K562 (cell line): ENCODE measurements around the gene IL27RA. TPM values are rescaled to one million over a fixed set of nuclear protein-coding genes. Genes with fewer than 3 reads are reported as not detected.
"Not testable (repeated sequence)": the region's sequence is repeated elsewhere in the genome, so short reads cannot be mapped to it uniquely, and the experiment has no call there.

Experiments used
- ARID1B ChIP-seq: fragments of 450-650 bp; IDR thresholded peaks from 2 replicates; pipeline ENCODE4 v1.6.1; 2016; ENCODE audit warnings: antibody characterized with exemption, mild to moderate bottlenecking, inconsistent platforms
- CC2D1A ChIP-seq: fragments of 450-650 bp; IDR thresholded peaks from 2 replicates; pipeline ENCODE4 v1.6.1; 2017; ENCODE audit warnings: mild to moderate bottlenecking
- HLTF ChIP-seq: fragments of 450-650 bp; IDR thresholded peaks from 2 replicates; pipeline ENCODE4 v1.6.1; 2016
- MTA2 ChIP-seq: fragments of 450-650 bp; IDR thresholded peaks from 2 replicates; pipeline ENCODE4 v1.6.1; 2016; ENCODE audit warnings: low read depth
- NRF1 ChIP-seq, 2 experiments: fragments of 450-650 bp; IDR thresholded peaks in 1 of 2; conservative IDR thresholded peaks in 1 of 2; 2 replicates each; pipeline ENCODE4 v1.6.1; 2014; ENCODE audit warnings: mild to moderate bottlenecking in 2 of 2
- SMARCA4 ChIP-seq: fragments of 450-650 bp; IDR thresholded peaks from 2 replicates; pipeline ENCODE4 v1.6.1; 2016
- SOX6 ChIP-seq: fragments of 450-650 bp; IDR thresholded peaks from 2 replicates; pipeline ENCODE4 v1.6.1; 2014; ENCODE audit warnings: mild to moderate bottlenecking
- TFAP4 ChIP-seq: sonication (generic); formaldehyde crosslinking; IDR thresholded peaks from 2 replicates; pipeline ENCODE4 v1.8.0; 2022; ENCODE audit warnings: missing genetic modification reagents, mild to moderate bottlenecking, moderate library complexity, borderline replicate concordance
- ZZZ3 ChIP-seq: fragments of 450-650 bp; IDR thresholded peaks from 2 replicates; pipeline ENCODE4 v1.6.1; 2016; ENCODE audit warnings: antibody characterized with exemption, mild to moderate bottlenecking, moderate library complexity
- polyA plus RNA-seq, 8 experiments: library from polyadenylated mRNA; depleted of rRNA in 4 of 8; stranded (reverse) in 5 of 8; unstranded in 3 of 8; fragments of >200 nt; fragmentation: Nextera tagmentation in 2 of 8; fragmentation: Illumina TruSeq in 1 of 8; extraction: Ambion mirVana in 2 of 8; extraction: Trizol in 1 of 8; gene quantifications; 2 replicates each; pipeline versions ENCODE4 v1.2.1 to v1.2.3, GENCODE V29; 2011 to 2014; ENCODE audit warnings: inconsistent platforms in 1 of 8, missing spikeins in 1 of 8
- total RNA-seq, 7 experiments: library from RNA; depleted of rRNA in 6 of 7; stranded (reverse); fragments of >200 nt in 6 of 7; fragmentation: Illumina TruSeq in 2 of 7; extraction: Trizol in 2 of 7; gene quantifications; 2 replicates each; pipeline versions ENCODE4 v1.2.1 to v1.2.3, GENCODE V29; 2011 to 2021; ENCODE audit warnings: low replicate concordance in 1 of 7
- TF ChIP-seq, protein P1 (sequence below), 2 experiments: fragments of 450-650 bp in 1 of 2; sonication (generic) in 1 of 2; formaldehyde crosslinking in 1 of 2; IDR thresholded peaks; 2 replicates each; pipeline versions ENCODE4 v1.7.1 to v1.9.0; 2016 to 2022; ENCODE audit warnings: inconsistent platforms in 1 of 2, mild to moderate bottlenecking in 1 of 2, missing genetic modification reagents in 1 of 2
- TF ChIP-seq, protein P2 (sequence below): fragments of 450-650 bp; conservative IDR thresholded peaks from 2 replicates; pipeline ENCODE4 v1.6.1; 2016; ENCODE audit warnings: missing genetic modification characterization, low read depth, mild to moderate bottlenecking, missing compliant biosample characterization, moderate library complexity
- TF ChIP-seq, protein P3 (sequence below): fragments of 450-650 bp; IDR thresholded peaks from 2 replicates; pipeline ENCODE4 v1.6.1; 2016

IL27RA gene
- total and polyA plus RNA-seq, 9 of the 15 experiments (the other 6 are each of a cell fraction or from before 2014, with no cell fraction given), result 1.9 to 15.9 (median 12.0) TPM

- TF ChIP-seq, protein P1, sequence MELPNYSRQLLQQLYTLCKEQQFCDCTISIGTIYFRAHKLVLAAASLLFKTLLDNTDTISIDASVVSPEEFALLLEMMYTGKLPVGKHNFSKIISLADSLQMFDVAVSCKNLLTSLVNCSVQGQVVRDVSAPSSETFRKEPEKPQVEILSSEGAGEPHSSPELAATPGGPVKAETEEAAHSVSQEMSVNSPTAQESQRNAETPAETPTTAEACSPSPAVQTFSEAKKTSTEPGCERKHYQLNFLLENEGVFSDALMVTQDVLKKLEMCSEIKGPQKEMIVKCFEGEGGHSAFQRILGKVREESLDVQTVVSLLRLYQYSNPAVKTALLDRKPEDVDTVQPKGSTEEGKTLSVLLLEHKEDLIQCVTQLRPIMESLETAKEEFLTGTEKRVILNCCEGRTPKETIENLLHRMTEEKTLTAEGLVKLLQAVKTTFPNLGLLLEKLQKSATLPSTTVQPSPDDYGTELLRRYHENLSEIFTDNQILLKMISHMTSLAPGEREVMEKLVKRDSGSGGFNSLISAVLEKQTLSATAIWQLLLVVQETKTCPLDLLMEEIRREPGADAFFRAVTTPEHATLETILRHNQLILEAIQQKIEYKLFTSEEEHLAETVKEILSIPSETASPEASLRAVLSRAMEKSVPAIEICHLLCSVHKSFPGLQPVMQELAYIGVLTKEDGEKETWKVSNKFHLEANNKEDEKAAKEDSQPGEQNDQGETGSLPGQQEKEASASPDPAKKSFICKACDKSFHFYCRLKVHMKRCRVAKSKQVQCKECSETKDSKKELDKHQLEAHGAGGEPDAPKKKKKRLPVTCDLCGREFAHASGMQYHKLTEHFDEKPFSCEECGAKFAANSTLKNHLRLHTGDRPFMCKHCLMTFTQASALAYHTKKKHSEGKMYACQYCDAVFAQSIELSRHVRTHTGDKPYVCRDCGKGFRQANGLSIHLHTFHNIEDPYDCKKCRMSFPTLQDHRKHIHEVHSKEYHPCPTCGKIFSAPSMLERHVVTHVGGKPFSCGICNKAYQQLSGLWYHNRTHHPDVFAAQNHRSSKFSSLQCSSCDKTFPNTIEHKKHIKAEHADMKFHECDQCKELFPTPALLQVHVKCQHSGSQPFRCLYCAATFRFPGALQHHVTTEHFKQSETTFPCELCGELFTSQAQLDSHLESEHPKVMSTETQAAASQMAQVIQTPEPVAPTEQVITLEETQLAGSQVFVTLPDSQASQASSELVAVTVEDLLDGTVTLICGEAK (IDR thresholded peaks at IDR 0.05), result peak; percentile 32; the same call in 1 of the 2 replicates
- TF ChIP-seq, protein P1 (CRISPR knock-in tag; IDR thresholded peaks at IDR 0.05), result not testable (repeated sequence)
- TF ChIP-seq, protein P2, sequence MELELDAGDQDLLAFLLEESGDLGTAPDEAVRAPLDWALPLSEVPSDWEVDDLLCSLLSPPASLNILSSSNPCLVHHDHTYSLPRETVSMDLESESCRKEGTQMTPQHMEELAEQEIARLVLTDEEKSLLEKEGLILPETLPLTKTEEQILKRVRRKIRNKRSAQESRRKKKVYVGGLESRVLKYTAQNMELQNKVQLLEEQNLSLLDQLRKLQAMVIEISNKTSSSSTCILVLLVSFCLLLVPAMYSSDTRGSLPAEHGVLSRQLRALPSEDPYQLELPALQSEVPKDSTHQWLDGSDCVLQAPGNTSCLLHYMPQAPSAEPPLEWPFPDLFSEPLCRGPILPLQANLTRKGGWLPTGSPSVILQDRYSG (tag), result 0 out of 2 replicates have a peak, but pooled peaks have one; percentile 51
- peak; percentile 63 for TF ChIP-seq ARID1B
- peak; percentile 59; the same call in 1 of the 2 replicates for TF ChIP-seq SMARCA4
- peak; percentile 54; the same call in 1 of the 2 replicates for TF ChIP-seq ZZZ3
- 0 out of 2 replicates have a peak, but pooled peaks have one; percentile 46 for TF ChIP-seq HLTF
- TF ChIP-seq SOX6, result peak; percentile 37; the same call in 1 of the 2 replicates
- TF ChIP-seq MTA2, result peak; percentile 45; the same call in 1 of the 2 replicates
- peak; percentile 32; the same call in 1 of the 2 replicates for TF ChIP-seq CC2D1A
- TF ChIP-seq TFAP4 (CRISPR knock-in tag), result 0 out of 2 replicates have a peak, but pooled peaks have one; percentile 28
- TF ChIP-seq NRF1 (conservative IDR thresholded peaks at IDR 0.05 in 1 of 2, IDR thresholded peaks at IDR 0.05 in 1 of 2), result 0 out of 4 replicates have a peak, but pooled peaks of 1 of the 2 experiments have one; percentile 7
- TF ChIP-seq, protein P3, sequence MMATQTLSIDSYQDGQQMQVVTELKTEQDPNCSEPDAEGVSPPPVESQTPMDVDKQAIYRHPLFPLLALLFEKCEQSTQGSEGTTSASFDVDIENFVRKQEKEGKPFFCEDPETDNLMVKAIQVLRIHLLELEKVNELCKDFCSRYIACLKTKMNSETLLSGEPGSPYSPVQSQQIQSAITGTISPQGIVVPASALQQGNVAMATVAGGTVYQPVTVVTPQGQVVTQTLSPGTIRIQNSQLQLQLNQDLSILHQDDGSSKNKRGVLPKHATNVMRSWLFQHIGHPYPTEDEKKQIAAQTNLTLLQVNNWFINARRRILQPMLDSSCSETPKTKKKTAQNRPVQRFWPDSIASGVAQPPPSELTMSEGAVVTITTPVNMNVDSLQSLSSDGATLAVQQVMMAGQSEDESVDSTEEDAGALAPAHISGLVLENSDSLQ, result peak; percentile 20; the same call in 1 of the 2 replicates
Observed at GRCh38 chr19:14042659-14043608, 11.4 kb downstream of the IL27RA start (continued).
